Measurements from ENCODE around the gene GABBR2.
"Not testable (repeated sequence)": the region's sequence is repeated elsewhere in the genome, so short reads cannot be mapped to it uniquely, and the experiment has no call there.

Gene GABBR2

DNA sequence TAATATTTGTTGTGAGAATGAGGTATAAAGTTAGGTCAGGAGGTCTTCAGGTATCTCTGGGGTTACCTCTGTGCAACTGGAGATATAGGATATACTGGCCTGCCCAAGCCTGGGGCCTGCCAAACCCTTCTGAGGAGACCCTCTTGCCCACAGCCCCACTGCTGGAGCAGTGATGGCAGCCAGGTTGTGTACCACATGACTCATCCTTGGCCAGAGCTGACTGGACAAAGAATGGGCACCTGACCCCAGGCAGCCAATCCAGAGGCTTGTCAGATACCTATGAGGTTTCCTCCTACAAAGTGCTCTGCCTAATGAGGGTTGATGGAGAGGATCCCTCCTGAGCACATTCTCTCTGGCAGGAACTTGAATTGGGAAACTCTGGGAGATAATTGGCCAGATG, 397.2 kb downstream of the GABBR2 start:
- no peak for DNase-seq

DNA sequence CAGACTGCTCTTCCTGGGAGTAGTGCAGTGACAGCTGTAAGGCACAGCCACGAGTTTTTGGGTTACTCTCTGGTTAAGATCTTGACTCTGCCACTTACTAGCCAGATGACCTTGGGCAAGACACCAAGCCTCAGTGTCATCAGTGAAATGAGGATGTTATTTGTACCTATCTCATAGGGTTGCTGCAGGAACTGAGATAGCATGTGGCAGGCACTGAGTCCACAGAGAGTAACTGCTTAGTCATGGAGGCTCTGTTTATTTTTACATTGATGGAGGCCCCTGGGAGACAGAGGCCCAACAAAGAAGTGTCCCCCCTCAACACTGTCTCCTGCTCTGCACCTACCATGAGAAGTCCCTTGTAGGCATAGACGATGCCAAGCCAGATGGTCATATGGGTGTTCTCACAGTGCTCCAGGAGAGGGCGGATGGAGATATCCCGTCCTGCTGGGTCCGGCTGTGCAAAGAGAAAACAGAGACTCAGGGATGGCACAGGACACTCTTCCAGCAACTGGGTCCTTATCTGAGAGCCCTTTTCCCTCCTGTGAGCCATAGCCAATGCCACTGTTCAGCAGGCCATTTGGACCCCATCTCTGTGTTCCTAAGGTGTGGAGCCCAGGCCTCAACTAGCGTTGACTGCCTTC, 397.9 kb downstream of the GABBR2 start:
- no peak for DNase-seq

DNA sequence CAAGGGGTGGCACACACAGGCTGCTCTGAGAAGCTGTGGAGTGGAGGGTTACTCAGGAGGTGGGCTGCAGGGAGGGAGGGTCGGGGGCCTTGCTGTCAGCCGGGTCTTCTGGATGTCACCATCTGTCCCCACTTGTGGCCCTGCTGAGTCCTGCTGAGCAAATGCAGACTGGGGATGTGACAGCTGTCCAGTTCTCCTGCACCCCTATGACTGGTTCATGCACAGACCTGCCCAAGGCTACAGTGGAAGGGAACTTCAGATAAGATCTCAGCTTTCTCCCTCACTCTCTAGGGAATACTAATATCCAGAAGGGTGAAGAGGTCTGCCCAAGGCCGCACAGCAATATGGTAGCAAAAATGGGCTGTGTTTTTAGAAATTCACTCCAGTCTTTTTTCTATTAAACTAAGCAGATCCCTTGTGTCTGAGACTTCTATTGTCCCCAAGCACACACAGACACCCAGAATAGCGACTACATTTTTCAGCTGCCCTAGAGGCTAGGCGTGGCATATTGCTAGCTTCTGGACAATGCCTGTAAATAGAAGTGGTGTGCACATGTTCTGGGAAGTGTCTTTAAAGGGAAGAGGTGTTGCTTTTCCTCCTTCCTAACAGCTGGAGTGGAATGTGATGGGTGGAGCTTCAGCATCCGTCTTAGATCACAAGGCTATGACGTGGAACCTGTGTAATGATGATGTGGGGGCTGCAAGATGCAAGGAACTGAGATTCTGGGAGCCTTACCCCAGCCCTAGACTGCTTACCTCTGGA, 402.2 kb downstream of the GABBR2 start:
- no peak for DNase-seq

DNA sequence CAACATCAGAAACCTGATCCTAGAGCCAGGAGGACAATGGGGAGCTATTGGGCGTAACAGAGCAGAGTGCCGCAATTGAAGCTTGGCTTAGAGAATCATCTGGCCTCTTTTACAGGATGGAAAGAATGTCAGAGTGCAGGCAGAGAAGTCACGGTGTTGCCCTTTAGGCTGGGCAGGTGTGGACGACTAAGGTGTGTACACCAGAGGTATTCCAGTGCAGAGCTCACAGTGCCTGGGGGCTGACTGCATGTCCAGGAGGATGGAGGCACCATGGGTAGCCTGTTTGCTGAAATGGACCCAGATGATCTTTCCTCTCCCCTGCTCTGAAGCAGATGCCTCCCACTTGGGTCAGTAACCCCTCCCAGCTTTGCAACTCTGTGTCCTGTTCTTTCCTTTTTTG, 404.4 kb downstream of the GABBR2 start:
- no peak for DNase-seq

DNA sequence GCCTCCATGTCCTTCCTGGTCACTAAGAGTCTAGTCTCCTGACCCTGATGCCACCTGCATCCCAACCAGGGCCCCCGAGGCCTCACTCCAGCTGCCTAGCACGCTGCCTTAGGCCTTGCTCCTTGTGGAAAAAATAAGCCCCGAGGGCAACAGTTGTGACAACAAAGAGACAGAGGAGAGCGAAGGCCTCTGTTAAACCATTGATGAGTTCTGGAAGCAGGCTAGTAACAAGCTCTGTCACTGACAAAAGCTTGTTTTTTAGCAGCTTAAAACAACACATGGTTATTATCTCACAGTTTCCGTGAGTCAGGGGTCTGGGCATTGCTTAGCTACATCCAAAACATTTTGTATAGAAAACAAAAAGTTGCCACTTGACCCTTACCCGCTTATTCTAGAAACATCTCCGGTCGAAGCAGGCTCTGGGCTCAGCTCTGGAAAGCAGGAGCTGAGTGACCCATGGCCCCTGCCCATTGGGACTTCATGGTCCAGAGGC, 405.1 kb downstream of the GABBR2 start:
- DNase-seq = no peak

DNA sequence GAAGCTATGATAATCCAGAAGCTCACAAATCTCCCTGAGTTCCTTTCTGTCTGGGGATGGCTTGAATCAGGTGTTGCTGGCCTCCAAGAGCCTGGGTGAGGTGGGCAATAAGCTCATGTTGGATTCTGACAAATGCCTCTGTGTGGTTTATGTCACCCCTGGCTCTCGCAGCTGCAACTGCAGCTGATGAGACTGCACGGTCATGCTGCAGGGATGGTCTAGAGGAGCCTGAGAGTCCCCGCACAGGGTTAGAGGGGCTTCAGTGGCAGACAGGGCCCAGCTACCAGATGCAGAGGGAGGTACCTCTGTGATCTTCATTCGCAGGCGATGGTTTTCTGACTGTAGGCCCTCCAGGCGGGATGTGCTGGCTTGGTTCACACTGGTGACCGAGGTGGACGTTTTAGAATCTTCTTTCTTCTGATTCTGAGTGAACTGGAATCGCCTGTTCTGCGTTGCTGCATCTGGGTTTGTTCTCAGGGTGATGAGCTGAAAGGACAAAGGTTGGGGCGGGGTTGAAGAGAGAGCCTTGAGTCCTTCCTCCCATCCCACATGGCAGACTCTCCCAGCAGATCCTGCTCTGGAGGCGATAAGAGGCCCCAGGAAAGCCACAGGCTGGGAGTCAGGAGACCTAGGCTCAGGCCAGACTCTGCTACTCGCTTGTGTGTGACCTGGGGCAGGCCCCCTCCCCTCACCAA, 405.6 kb downstream of the GABBR2 start:
- no peak for DNase-seq

DNA sequence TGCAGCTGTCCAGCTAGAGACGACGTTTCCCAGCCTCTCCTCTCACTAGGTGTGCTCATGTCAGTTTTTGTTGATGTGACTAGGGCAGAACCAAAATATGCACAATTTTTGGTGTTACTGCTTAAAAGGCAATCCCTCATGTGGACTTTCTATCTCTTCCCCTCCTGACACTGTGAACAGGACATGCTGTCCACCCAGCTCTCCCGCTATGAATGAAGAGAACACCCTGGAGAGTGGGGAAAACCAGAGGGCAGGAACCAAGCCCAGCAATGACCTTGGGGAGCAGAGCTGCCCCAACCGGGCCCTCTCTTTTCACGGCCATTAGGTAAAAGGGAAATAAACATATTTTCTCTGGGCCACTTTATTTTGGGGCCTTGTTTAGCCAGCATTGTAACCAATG, 406.6 kb downstream of the GABBR2 start:
- DNase-seq = no peak

DNA sequence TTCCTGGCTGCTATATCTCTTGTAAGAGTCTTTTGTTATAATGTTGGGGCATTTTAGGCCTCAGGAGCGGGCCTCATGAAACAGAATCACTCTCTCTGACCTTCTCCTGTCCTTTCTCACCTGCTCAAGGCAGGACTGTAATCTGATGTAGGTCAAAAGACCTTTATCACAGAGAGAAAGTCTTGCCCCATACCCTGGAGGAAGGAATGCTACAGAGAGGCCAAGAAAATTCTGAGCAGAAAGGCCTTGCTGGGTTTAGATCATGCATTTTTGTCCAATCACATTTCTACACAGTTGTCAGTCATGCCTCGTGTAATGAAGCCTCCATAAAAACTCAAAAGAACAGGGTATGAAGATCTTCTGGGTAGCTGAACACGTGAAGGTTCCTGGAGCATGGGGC, 408.1 kb downstream of the GABBR2 start:
- DNase-seq = no peak

DNA sequence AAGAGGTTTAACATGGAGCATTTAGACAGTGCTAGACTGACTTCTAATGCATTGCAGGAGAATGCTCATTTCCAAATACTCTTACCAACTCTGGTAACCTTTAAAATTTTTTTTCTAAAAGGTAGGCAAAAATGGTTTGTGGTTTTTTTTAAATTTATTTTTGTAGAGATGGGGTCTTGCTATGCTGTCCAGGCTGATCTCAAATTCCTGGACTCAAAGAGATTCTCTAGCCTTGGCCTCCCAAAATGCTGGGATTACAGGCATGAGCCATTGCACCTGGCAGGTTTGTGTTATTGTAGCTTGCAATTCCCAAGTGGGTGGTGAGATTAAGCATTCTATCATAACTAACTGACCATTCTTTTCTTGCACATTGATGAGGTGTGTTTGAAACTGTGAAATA, 410.3 kb downstream of the GABBR2 start:
- no peak for DNase-seq

DNA sequence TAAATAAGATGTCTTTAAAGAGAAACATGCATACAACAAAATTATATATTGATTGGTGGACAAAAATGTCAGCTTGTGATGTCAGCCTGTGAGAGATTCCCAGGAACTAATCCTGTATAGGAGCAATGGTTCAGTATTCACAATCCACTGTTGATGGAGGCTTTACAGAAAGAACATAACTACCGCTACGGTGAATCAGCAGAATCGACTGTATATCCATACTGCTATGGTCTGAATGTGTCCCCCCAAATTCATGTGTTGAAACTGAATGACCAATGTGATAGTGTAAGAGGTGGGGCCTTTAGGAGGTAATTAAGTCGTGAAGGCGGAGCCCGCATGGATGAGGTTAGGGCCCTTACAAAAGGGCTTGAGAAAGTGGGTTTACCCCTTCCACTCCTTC, 412.9 kb downstream of the GABBR2 start:
- no peak for DNase-seq

DNA sequence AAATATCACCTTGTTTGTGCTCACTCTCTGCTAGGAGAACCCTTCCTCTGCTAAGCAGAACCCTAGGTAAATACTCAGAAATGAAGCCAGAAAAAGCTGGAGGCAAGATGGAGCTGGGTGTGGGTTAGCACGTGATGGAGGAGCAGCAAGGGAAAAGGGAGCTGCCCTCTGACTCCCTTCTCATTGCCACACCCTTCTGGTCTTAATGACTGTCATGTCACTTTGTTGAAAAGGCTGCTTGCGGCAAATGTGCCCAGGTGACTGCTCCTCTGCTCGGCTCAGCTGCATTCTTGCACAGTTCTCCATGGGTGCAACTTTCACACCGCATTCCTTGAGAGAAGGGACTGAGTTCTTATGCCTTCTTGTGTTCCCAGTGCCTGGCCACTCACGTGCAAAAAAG, 416.9 kb downstream of the GABBR2 start:
- no peak for DNase-seq

DNA sequence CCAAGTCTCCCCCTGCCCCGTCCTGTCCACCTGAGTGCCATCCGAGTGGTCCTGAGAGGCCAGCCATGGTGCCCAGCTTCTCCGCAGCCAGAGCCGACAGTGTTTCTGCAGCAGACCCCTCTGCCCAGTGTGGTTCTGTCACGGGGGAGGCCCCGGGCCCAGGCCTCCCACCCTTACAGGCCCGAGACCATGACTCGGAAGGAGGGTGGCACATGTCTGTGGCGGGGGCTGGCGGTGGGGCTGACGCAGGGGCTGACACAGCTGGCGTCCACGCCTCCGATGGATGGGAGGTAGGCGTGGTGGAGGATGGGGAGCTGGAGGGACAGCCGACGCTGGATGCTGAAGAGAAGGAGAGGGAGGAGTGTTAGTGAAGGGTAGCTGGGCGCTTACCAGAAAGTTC, 418.3 kb downstream of the GABBR2 start:
- no peak for DNase-seq

DNA sequence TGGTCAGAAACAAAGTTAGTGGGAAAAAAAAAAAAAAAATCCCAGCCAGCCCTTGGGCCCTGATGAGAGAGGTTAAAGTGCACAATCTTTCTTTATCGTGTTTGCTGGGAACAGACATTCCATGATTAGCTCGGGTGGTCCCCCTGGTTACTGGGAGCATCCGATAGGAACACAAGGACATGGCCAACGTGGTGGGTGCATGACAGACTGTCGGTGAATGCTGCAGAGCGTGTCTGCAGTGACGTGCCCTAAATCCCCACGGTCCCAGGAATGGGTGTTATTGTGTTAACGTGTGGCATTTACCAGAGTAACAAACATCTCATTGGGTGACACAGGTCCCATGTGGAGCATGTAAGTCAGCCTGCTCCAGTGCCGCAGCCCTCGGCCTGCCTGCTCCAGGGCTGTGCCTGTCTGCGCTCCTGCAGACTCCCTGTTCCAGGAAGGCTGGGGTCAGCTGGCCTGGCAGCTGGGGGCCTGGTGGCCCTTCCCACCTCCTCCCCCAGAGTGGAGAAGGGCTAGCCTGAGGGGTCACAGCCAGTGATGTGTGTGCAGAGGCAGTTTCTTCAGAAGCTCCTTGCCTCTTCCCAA, 419.0 kb downstream of the GABBR2 start:
- DNase-seq = no peak

DNA sequence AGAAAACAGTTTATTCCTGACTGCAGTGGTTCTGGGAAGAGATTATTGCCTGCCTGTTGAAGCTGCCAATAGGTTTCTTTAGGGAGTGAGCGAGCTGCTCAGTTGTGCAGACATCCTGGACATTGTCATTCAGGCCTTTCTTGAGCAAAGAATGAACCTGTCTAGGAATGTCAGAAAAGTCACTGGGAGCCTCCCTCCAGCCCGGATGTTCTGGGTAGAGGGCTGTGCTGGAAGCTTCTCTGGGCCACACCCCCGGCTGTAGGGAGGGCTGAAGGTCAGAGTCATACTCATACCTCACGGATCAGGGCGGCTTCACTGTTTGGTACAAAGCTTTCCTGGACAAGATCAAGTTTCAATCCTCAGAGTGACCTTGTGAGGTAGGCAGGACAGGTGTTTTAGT, 419.9 kb downstream of the GABBR2 start:
- DNase-seq = no peak

DNA sequence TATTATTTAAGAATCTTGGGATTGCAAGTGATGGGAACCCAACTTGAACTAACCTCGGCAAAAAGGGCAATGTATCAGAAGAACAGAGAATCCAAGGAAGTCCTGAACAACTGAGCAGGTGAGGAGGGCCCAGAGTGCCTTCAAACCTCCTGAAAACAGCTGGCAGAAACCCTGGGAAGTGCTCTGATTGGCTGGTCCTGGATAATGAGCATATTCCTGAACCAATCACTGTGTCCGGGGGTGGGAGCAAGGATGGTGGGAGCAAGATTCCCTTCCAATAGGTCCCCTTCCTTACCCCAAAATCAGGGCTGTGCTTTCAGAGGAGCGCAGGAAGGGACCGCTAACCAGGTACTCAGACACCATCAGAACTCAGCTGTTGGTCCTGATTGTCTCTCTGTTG, 421.4 kb downstream of the GABBR2 start:
- no peak for DNase-seq

DNA sequence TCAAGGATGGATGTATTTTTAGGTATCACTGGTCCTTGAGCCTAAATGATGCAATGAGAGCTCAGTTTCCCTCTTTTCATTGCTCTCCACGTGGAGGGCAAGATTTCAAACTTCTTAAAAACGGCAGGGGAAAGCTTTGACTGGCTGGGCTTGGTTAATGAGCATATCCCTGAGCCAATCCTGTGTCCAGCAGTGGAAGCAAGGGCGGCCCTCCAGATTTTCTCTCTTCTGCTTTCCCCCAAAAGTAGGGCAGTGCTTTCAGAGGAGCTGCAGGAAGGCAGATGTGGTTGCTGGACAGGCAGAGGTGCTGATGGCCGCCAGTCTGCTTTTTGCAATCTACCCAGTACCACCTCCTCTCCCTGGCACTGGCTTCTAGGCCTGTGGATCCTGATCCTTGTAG, 423.3 kb downstream of the GABBR2 start:
- no peak for DNase-seq

DNA sequence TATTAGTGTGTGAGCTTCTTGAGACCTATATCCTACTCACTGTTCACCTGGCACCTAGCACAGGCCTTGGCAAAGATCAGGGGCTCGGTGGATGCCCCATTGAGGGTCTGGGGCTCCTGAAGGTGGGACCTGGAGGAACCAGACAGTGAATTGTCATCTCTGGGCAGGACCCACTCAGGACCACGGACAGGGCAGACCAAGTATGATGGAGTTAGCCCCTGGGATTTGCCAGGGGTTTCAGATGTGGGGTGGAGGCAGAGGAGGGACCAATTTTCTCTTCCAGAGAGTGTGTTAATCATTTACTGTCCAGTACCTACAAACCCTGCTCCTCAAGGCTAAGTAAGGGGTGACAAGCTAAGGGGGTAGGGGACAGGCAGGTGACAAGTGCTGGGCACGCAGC, 424.0 kb downstream of the GABBR2 start:
- DNase-seq = no peak

DNA sequence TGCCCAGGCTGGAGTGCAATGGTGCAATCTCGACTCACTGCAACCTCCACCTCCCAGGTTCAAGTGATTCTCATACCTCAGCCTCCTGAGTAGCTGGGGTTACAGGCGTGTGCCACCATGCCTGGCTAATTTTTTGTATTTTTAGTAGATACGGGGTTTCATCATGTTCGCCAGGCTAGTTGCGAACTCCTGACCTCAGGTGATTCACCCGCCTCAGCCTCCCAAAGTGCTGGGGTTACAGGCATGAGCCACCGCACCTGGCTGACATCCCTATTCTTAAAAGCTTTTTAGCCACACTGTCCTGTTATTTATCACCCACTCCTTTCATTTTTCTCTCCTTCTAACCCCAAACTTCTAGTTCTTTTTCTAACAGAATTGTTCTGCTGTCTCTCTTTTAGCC, 425.6 kb downstream of the GABBR2 start:
- DNase-seq = not testable (repeated sequence)

DNA sequence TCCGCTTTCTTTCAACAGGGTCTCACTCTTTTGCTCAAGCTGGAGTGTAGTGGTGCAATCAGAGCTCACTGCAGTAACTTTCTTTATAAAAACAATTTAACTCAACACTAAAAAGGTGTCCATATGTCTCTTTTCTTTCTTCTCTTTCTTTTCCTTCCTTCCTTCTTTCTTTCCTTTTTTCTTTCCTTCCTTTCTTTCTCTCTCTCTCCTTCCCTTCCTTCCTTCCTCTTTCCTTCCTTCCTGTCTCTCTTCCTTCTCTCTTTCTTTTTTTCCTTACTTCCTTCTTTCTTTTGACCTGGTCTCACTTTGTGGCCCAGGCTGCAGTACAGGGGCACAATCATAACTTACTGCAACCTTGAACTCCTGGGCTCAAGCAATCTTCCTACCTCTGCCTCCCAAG, 427.5 kb downstream of the GABBR2 start:
- no peak for DNase-seq

DNA sequence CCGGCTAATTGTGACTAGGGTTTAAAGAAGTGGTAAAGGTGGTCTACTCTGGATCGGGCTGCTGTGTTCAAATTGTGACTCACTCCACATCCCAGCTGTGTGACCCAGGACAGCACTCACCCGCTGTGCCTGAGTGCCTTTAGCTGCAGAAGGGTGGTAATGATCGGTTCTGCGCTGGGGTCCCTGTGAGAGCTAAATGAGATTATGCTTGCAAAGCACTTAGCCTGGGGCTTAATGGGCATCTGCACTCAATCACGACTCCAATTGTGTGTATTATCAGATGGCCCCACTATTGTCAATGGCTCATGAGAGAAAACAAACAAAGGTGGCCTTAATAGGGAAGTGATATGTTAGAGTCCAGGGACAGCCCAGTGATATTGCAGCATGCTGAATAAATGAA, 428.2 kb downstream of the GABBR2 start:
- DNase-seq = no peak

DNA sequence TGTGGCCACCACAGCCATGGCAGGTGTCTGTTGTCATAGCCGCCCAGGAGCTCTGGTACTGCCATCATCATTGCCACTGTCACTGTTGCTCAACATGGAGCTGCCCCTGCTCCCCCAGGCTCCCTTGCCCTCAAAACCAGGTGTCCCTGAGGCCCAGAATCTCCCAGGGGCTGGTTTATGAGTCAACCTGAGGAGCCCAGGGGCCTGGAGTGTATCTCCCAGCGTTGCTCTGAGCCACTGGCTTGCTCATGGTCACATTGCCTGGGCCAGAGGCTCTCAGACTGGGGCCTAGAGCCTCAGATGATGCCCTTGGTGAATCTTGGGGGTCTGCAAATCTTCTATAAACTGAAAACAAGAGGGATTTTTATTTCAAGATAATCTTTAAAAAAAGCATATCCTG, 428.6 kb downstream of the GABBR2 start:
- no peak for DNase-seq

DNA sequence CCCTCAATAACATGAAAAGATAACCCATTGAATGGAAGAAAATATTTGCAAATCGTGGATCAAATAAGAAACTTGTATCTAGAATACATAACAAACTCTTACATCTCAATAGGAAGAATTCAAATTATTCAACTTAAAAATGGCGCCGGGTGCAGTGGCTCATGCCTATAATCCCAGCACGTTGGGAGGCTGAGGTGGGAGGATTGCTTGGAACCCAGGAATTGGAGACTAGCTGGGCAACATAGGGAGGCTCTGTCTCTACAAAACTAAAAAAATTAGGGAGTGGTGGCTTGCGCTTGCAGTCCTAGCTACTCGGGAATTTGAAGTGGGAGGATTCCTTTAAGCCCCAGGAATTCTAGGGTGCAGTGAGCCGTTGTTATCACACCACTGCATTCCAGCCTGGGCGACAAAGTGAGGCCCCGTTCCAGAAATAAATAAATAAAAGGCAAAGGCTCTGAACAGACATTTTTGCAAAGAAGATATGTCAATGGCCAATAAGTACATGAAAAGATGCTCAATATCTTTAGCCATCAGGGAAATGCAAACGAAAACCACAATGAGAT, 431.7 kb downstream of the GABBR2 start:
- no peak for DNase-seq

DNA sequence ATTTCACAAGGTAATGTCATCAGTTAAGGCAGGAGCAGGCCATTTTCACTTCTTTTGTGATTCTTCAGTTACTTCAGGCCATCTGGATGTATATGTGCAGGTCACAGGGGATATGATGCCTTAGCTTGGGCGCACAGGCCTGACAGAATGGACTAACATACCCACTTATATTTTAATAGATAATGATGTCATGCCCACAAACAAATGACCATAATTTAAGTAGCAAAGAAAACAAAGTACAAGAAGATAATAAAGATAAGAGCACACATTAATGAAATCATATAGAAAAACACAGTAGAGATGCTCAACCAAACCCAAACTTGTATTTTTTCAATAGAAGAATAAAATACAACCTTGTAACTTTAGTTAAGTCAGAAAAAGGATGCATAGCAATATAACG, 433.6 kb downstream of the GABBR2 start:
- no peak for DNase-seq

Measured in NCI-H446 (cell line).